ENCODE measurements around the gene LYST. TPM values are rescaled to one million over a fixed set of nuclear protein-coding genes. Genes with fewer than 3 reads are reported as not detected.

LYST gene
- total RNA-seq, 4 donors from 2014 or later = 22.9 to 44.4 (median 31.9) TPM

DNA sequence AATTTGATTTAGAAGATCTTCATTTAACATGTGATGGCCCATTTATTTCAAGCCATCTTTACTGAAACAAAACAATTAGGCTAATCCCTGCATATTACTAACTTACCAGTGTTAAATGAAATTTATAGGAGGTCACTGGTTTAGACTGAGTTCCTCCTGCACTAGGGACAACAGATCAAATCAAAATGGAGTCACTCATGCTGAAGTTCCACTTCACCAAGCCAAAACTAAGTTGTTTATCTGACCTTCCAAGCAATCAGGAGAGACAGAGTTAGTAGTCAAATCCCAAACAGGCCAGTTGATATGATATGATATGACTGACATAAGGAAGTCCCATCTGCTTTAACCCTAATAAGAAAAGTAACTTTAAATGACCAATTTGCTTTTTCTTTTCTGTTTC is 4.8 kb downstream of the LYST start:
- DNase-seq (ENCODE audit: extremely low spot score) = no peak
- Histone ChIP-seq H3K27ac (replicated peaks in 1 of 4) (no peak overlapping the region), H3K4me3 (no peak overlapping the region), H3K4me1 (peaks cover 11 to 48% (median 47%) of the 10 kb centered on the region in 4 donors), H3K9me3 (no peaks in the 10 kb centered on the region), H3K36me3 (no peaks in the 10 kb centered on the region), H3K27me3 (no peaks in the 10 kb centered on the region)
- no peak for TF ChIP-seq EP300 (IDR thresholded peaks at IDR 0.05)
- TF ChIP-seq, protein P1, sequence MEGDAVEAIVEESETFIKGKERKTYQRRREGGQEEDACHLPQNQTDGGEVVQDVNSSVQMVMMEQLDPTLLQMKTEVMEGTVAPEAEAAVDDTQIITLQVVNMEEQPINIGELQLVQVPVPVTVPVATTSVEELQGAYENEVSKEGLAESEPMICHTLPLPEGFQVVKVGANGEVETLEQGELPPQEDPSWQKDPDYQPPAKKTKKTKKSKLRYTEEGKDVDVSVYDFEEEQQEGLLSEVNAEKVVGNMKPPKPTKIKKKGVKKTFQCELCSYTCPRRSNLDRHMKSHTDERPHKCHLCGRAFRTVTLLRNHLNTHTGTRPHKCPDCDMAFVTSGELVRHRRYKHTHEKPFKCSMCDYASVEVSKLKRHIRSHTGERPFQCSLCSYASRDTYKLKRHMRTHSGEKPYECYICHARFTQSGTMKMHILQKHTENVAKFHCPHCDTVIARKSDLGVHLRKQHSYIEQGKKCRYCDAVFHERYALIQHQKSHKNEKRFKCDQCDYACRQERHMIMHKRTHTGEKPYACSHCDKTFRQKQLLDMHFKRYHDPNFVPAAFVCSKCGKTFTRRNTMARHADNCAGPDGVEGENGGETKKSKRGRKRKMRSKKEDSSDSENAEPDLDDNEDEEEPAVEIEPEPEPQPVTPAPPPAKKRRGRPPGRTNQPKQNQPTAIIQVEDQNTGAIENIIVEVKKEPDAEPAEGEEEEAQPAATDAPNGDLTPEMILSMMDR (IDR thresholded peaks at IDR 0.05) = no peak
- no peak for TF ChIP-seq POLR2AphosphoS5 (IDR thresholded peaks at IDR 0.05)
- no peak for TF ChIP-seq POLR2A (IDR thresholded peaks at IDR 0.05; ENCODE audit: low read depth)
- intact Hi-C loops (cut with DNase I) = no loop called here

DNA sequence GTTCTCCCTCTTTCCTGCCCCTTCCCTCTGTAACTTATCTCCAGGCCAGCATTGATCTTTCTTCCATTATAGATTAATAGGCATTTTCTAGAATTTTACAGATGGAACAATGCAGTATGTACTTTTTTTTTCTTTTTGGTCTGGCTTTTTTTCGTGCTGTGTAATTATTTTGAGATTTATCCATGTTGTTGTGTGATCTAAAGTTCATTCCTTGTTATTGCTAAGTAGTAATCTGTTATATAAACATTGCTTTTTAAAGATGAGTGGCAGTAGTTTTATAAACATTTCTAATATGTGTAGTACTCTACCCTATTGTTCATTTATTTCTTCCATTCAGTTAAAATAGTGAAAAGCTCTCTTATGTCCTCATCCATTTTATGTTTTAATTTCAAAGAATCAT is 5.9 kb downstream of the LYST start:
- peaks cover 11 to 48% (median 46%) of the 10 kb centered on the region in 4 donors for H3K4me1 ChIP-seq
- H3K27ac ChIP-seq (replicated peaks in 1 of 4) = no peak overlapping the region
- no peaks in the 10 kb centered on the region for H3K9me3 ChIP-seq
- H3K36me3 ChIP-seq = no peaks in the 10 kb centered on the region
- TF ChIP-seq, protein P1 (IDR thresholded peaks at IDR 0.05) = no peak
- no peak for TF ChIP-seq EP300 (IDR thresholded peaks at IDR 0.05)
- no peak for TF ChIP-seq POLR2A (IDR thresholded peaks at IDR 0.05; ENCODE audit: low read depth)
- TF ChIP-seq POLR2AphosphoS5 (IDR thresholded peaks at IDR 0.05) = no peak
- no peaks in the 10 kb centered on the region for H3K27me3 ChIP-seq
- 28% methylated on average over 1 of the region's 1 CpG for WGBS
- H3K4me3 ChIP-seq = no peak overlapping the region
- intact Hi-C loops (cut with DNase I) = no loop called here
- DNase-seq (ENCODE audit: extremely low spot score) = no peak

DNA sequence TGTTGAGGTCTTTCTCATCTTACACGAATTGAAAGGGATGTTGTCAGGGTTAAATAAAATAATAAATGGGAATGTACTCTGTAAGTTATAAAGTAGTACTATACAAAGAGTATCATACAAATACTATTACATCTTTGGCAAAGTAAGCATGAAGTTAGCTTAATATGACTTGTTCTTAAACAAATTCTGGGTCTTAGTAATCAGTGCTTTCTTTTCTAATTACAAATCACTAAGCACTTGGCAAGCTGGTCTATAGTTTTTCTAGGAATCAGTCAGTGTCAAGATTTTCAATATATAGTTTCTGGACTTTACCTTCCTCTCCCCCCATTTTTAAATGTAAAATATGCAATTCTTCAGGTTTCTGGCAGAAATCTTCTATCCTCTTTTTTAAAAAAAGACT is 6.9 kb downstream of the LYST start:
- TF ChIP-seq EP300 (IDR thresholded peaks at IDR 0.05) (no peak), POLR2A (IDR thresholded peaks at IDR 0.05; ENCODE audit: low read depth) (no peak), POLR2AphosphoS5 (IDR thresholded peaks at IDR 0.05) (no peak)
- TF ChIP-seq, protein P1 (IDR thresholded peaks at IDR 0.05) = no peak
- no peaks in the 10 kb centered on the region for H3K36me3 ChIP-seq
- H3K4me3 ChIP-seq = no peak overlapping the region
- intact Hi-C loops (cut with DNase I) = no loop called here
- no peak overlapping the region for H3K27ac ChIP-seq (replicated peaks in 1 of 4)
- H3K4me1 ChIP-seq = peaks cover 1 to 43% (median 36%) of the 10 kb centered on the region in 4 donors
- no peaks in the 10 kb centered on the region for H3K27me3 ChIP-seq
- no peak for DNase-seq (ENCODE audit: extremely low spot score)
- no peaks in the 10 kb centered on the region for H3K9me3 ChIP-seq
- 73% methylated on average over 1 of the region's 1 CpG for WGBS

DNA sequence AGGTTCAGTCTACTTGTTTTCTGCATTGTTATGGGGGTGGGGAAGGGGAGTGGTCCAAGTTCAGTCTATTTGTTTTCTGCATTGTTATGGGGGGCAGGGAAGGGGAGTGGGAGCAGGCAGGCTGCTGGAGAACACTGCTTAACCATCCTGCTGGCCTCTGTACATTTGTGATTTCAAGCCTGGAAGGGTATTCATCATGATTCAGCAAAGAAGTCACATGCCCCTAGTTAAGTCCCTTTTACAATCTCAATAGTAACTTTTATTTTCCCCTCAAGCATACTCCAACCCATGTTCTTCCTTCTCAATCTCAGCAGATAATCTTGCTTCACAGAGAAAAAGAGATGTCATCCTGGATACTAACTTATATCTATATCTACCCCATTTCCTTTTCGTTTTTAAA is 7.9 kb downstream of the LYST start:
- no peaks in the 10 kb centered on the region for H3K27me3 ChIP-seq
- intact Hi-C loops (cut with DNase I) = no loop called here
- H3K27ac ChIP-seq (replicated peaks in 1 of 4) = no peak overlapping the region
- no peak for TF ChIP-seq EP300 (IDR thresholded peaks at IDR 0.05)
- no peak for TF ChIP-seq POLR2AphosphoS5 (IDR thresholded peaks at IDR 0.05)
- no peak for TF ChIP-seq POLR2A (IDR thresholded peaks at IDR 0.05; ENCODE audit: low read depth)
- TF ChIP-seq, protein P1 (IDR thresholded peaks at IDR 0.05) = no peak
- no peaks in the 10 kb centered on the region for H3K9me3 ChIP-seq
- no peak overlapping the region for H3K4me3 ChIP-seq
- WGBS = 69% methylated on average over 1 of the region's 1 CpG
- no peak for DNase-seq (ENCODE audit: extremely low spot score)
- H3K36me3 ChIP-seq = no peaks in the 10 kb centered on the region
- H3K4me1 ChIP-seq = peaks cover 0 to 43% (median 37%) of the 10 kb centered on the region in 4 donors

DNA sequence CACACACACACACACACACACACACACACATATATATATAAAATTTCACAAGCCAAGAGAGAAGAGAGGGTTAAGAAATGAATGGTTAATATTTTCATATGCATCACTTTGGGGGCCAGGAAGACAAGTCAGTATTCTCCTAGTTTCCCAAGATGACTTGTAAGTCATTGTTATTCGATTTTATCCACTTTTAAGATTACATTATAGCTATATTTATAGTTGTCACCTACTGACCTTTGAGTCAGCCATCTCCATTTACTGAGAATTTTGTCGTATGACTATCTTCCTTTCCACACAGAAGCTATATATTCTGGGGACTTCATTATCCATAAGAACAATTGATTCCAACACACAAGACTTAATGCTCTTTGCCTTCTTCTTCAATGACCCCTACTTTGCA is 8.9 kb downstream of the LYST start:
- Histone ChIP-seq H3K4me1 (peaks cover 0 to 43% (median 40%) of the 10 kb centered on the region in 4 donors), H3K27me3 (no peaks in the 10 kb centered on the region), H3K36me3 (no peaks in the 10 kb centered on the region), H3K9me3 (no peaks in the 10 kb centered on the region), H3K27ac (replicated peaks in 1 of 4) (no peak overlapping the region), H3K4me3 (no peak overlapping the region)
- 90% methylated on average over 2 of the region's 2 CpGs for WGBS
- intact Hi-C loops (cut with DNase I) = no loop called here
- DNase-seq (ENCODE audit: extremely low spot score) = no peak
- no peak for TF ChIP-seq POLR2AphosphoS5 (IDR thresholded peaks at IDR 0.05)
- TF ChIP-seq POLR2A (IDR thresholded peaks at IDR 0.05; ENCODE audit: low read depth) = no peak
- no peak for TF ChIP-seq EP300 (IDR thresholded peaks at IDR 0.05)
